HepG2 (cell line): ENCODE data around the gene HSD3B1. TPM values are rescaled to one million over a fixed set of nuclear protein-coding genes. Genes with fewer than 3 reads are reported as not detected.
A peak's percentile ranks its signal among the peaks of the same experiment; 100 is the strongest.

ENCODE experiments used
- CEBPB ChIP-seq: IDR thresholded peaks from 2 replicates; pipeline ENCODE4 v1.6.1; 2011; ENCODE audit warnings: low read depth, low read length, improper control_type of control experiment, borderline replicate concordance
- CREB1 ChIP-seq, 2 experiments: fragments of 450-650 bp in 1 of 2; IDR thresholded peaks; 2 replicates each; pipeline ENCODE4 v1.6.1; 2016 to 2017; ENCODE audit warnings: control low read depth in 1 of 2, mild to moderate bottlenecking in 1 of 2, missing compliant biosample characterization in 1 of 2, missing genetic modification characterization in 1 of 2
- KAT2B ChIP-seq: fragments of 150-350 bp; IDR thresholded peaks from 2 replicates; pipeline ENCODE4 v1.6.1; 2014; ENCODE audit warnings: low read depth, low read length, borderline replicate concordance
- NFE2L1 ChIP-seq: sonication (generic); formaldehyde crosslinking; IDR thresholded peaks from 2 replicates; pipeline ENCODE4 v1.4.0; 2020; ENCODE audit warnings: missing genetic modification reagents, mild to moderate bottlenecking, borderline replicate concordance
- NFRKB ChIP-seq: fragments of 450-650 bp; IDR thresholded peaks from 2 replicates; pipeline ENCODE4 v1.6.1; 2017
- SATB2 ChIP-seq: sonication (generic); formaldehyde crosslinking; IDR thresholded peaks from 2 replicates; pipeline ENCODE4 v1.5.0; 2020; ENCODE audit warnings: missing genetic modification reagents
- SMC3 ChIP-seq: IDR thresholded peaks from 2 replicates; pipeline ENCODE4 v1.6.1; 2011; ENCODE audit warnings: low read length, improper control_type of control experiment
- ZBTB8A ChIP-seq: sonication (generic); formaldehyde crosslinking; IDR thresholded peaks from 2 replicates; pipeline ENCODE4 v1.4.0; 2020; ENCODE audit warnings: mild to moderate bottlenecking, low read depth, missing genetic modification reagents, borderline replicate concordance
- ZNF441 ChIP-seq: sonication (generic); formaldehyde crosslinking; IDR thresholded peaks from 2 replicates; pipeline ENCODE4 v1.7.0; 2021; ENCODE audit warnings: missing genetic modification reagents, borderline replicate concordance
- ZNF557 ChIP-seq: sonication (generic); formaldehyde crosslinking; IDR thresholded peaks from 2 replicates; pipeline ENCODE4 v1.4.0; 2020; ENCODE audit warnings: missing genetic modification reagents
- ZNF598 ChIP-seq: sonication (generic); formaldehyde crosslinking; IDR thresholded peaks from 2 replicates; pipeline ENCODE4 v1.5.1; 2020; ENCODE audit warnings: mild to moderate bottlenecking, missing genetic modification reagents, borderline replicate concordance
- ZNF816 ChIP-seq: sonication (generic); formaldehyde crosslinking; IDR thresholded peaks from 2 replicates; pipeline ENCODE4 v1.8.0; 2022; ENCODE audit warnings: missing genetic modification reagents, mild to moderate bottlenecking, borderline replicate concordance
- polyA plus RNA-seq, 8 experiments: library from polyadenylated mRNA; depleted of rRNA in 3 of 8; stranded (reverse) in 7 of 8; unstranded in 1 of 8; fragments of >200 nt; fragmentation: Illumina TruSeq in 4 of 8; extraction: Trizol in 4 of 8; gene quantifications; 2 replicates each; pipeline versions ENCODE4 v1.2.1 to v1.2.3, GENCODE V29; 2011 to 2016; ENCODE audit warnings: low read depth in 4 of 8, missing spikeins in 1 of 8, mixed read lengths in 1 of 8; ENCODE audit not compliant: insufficient read depth in 1 of 8
- total RNA-seq, 5 experiments: library from RNA; depleted of rRNA; stranded (reverse); fragments of >200 nt; fragmentation: Illumina TruSeq; extraction: Trizol; gene quantifications; 2 replicates each; pipeline ENCODE4 v1.2.3, GENCODE V29; 2016; ENCODE audit warnings: low read depth in 1 of 5
- TF ChIP-seq, protein P1 (sequence below), 2 experiments: sonication (generic) in 1 of 2; formaldehyde crosslinking in 1 of 2; IDR thresholded peaks; 2 replicates each; pipeline versions ENCODE4 v1.4.0 to v1.6.1; 2018 to 2020; ENCODE audit warnings: missing genetic modification reagents in 2 of 2, borderline replicate concordance in 1 of 2, low read depth in 1 of 2, mild to moderate bottlenecking in 1 of 2, missing biosample characterization in 1 of 2
- TF ChIP-seq, protein P2 (sequence below): sonication (generic); formaldehyde crosslinking; IDR thresholded peaks from 2 replicates; pipeline ENCODE4 v1.4.0; 2020; ENCODE audit warnings: missing genetic modification reagents
- TF ChIP-seq, protein P3 (sequence below): sonication (generic); formaldehyde crosslinking; IDR thresholded peaks from 2 replicates; pipeline ENCODE4 v1.4.0; 2020; ENCODE audit warnings: missing genetic modification reagents
- TF ChIP-seq, protein P4 (sequence below): sonication (generic); formaldehyde crosslinking; IDR thresholded peaks from 2 replicates; pipeline ENCODE4 v1.4.0; 2020; ENCODE audit warnings: missing genetic modification reagents, borderline replicate concordance

HSD3B1 gene
- total and polyA plus RNA-seq, 2 of the 13 experiments (the other 11 are each of a cell fraction or from before 2014, with no cell fraction given): not detected

DNA sequence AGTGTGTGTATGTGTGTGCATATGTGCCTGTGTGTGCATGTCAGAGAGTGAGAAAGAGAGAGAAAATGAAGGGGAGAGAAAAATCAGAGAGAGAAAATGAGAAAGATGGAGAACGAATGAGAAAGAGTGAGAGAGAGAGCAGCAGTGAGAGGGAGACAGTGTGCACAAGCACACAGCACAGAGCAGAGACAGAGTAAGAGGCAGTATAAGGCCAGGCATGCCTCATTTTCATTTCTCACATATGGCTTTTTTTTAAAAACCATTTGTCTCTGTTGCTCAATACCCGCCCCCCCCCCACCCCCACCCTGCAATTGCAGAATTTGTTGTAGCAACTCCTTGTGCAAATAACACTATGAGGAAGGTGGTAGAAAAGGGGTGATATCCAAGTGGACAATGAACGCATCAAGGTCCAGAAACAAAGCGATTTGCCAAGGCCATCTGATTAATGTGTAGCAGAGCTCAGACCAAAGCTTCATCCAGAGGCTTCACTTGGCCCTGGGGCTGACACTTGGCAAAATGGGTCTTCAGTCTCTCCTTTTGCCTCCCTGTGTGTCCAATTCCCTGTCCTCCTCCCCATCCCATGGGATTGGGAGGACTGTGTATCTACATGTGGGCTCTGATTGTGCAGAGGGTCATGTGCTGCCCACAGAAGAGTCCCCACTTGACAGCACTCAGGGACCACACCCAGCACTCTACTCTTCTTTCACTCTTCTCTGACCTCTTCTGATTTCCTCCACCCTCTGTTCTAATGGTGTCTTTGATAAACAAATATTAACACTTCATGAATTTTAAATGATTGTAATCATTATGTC lies 38.9 kb upstream of the HSD3B1 start (continued):
- TF ChIP-seq, protein P1, sequence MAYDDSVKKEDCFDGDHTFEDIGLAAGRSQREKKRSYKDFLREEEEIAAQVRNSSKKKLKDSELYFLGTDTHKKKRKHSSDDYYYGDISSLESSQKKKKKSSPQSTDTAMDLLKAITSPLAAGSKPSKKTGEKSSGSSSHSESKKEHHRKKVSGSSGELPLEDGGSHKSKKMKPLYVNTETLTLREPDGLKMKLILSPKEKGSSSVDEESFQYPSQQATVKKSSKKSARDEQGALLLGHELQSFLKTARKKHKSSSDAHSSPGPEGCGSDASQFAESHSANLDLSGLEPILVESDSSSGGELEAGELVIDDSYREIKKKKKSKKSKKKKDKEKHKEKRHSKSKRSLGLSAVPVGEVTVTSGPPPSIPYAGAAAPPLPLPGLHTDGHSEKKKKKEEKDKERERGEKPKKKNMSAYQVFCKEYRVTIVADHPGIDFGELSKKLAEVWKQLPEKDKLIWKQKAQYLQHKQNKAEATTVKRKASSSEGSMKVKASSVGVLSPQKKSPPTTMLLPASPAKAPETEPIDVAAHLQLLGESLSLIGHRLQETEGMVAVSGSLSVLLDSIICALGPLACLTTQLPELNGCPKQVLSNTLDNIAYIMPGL (CRISPR knock-in tag; IDR thresholded peaks at IDR 0.05; ENCODE audit: borderline replicate concordance in 1 of 2, low read depth in 1 of 2): no peak
- TF ChIP-seq, protein P2, sequence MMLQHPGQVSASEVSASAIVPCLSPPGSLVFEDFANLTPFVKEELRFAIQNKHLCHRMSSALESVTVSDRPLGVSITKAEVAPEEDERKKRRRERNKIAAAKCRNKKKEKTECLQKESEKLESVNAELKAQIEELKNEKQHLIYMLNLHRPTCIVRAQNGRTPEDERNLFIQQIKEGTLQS (CRISPR knock-in tag): no peak
- TF ChIP-seq NFRKB (no peak), KAT2B (no peak), ZNF557 (CRISPR knock-in tag) (no peak), NFE2L1 (CRISPR knock-in tag) (no peak), ZNF816 (CRISPR knock-in tag) (no peak), ZNF441 (CRISPR knock-in tag) (no peak), CEBPB (peak; percentile 68), SMC3 (no peak), ZNF598 (no peak), CREB1 (IDR thresholded peaks at IDR 0.05) (no peak), CREB1 (CRISPR knock-in tag; IDR thresholded peaks at IDR 0.05) (no peak), SATB2 (no peak), ZBTB8A (no peak)
- TF ChIP-seq, protein P3, sequence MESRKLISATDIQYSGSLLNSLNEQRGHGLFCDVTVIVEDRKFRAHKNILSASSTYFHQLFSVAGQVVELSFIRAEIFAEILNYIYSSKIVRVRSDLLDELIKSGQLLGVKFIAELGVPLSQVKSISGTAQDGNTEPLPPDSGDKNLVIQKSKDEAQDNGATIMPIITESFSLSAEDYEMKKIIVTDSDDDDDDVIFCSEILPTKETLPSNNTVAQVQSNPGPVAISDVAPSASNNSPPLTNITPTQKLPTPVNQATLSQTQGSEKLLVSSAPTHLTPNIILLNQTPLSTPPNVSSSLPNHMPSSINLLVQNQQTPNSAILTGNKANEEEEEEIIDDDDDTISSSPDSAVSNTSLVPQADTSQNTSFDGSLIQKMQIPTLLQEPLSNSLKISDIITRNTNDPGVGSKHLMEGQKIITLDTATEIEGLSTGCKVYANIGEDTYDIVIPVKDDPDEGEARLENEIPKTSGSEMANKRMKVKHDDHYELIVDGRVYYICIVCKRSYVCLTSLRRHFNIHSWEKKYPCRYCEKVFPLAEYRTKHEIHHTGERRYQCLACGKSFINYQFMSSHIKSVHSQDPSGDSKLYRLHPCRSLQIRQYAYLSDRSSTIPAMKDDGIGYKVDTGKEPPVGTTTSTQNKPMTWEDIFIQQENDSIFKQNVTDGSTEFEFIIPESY (CRISPR knock-in tag): no peak
- TF ChIP-seq, protein P4, sequence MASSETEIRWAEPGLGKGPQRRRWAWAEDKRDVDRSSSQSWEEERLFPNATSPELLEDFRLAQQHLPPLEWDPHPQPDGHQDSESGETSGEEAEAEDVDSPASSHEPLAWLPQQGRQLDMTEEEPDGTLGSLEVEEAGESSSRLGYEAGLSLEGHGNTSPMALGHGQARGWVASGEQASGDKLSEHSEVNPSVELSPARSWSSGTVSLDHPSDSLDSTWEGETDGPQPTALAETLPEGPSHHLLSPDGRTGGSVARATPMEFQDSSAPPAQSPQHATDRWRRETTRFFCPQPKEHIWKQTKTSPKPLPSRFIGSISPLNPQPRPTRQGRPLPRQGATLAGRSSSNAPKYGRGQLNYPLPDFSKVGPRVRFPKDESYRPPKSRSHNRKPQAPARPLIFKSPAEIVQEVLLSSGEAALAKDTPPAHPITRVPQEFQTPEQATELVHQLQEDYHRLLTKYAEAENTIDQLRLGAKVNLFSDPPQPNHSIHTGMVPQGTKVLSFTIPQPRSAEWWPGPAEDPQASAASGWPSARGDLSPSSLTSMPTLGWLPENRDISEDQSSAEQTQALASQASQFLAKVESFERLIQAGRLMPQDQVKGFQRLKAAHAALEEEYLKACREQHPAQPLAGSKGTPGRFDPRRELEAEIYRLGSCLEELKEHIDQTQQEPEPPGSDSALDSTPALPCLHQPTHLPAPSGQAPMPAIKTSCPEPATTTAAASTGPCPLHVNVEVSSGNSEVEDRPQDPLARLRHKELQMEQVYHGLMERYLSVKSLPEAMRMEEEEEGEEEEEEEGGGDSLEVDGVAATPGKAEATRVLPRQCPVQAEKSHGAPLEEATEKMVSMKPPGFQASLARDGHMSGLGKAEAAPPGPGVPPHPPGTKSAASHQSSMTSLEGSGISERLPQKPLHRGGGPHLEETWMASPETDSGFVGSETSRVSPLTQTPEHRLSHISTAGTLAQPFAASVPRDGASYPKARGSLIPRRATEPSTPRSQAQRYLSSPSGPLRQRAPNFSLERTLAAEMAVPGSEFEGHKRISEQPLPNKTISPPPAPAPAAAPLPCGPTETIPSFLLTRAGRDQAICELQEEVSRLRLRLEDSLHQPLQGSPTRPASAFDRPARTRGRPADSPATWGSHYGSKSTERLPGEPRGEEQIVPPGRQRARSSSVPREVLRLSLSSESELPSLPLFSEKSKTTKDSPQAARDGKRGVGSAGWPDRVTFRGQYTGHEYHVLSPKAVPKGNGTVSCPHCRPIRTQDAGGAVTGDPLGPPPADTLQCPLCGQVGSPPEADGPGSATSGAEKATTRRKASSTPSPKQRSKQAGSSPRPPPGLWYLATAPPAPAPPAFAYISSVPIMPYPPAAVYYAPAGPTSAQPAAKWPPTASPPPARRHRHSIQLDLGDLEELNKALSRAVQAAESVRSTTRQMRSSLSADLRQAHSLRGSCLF: no peak
